Cerebellar nuclear complex (tissue), 1 donor: ENCODE data around the gene CCNI.

ENCODE experiments used
- DNase-seq, 2 experiments: peaks; one replicate each; lab custom pipeline; 2025; lab: John Stamatoyannopoulos, UW

CCNI gene

DNA sequence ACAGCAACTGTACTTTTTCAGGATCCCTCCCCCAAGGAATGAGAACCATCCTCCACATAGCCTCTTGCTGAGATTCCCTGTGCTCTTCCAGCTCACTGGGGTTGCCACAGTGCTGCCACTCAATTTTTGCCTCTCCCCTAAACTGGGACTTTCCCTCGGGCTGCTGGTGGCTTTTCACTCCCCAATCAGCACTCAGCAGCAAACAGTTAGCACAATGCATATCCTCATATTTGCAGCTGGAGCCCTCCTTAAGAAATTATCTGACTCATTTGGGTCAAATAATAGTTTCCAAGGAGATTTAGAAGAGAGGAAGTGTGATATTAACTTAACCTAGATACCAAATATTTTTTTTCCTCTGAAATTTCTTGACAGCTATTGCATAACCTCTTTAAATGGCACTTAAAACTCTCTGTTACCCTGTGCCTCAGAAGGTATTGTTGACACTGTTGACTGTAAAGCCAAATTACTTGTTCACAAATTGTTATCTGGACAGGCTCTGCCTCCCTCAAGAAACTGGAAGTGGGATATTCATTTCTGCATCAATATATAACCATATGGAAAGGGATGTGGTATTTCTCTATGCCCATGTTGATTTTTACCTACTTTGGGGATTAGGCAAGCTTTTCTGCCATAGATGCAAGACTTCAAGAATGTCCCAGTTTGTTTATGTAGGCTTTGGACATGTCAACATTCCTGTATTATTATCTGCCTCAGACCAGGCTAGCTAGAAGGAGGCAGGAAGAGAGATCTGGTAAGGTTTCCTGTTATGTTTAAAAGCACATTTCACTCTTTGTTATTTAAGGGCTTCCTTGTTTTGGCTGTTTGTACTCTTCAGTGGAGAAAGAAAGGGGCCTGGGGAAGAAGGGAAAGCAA is 68.2 kb downstream of the CCNI start:
- no peak for DNase-seq

DNA sequence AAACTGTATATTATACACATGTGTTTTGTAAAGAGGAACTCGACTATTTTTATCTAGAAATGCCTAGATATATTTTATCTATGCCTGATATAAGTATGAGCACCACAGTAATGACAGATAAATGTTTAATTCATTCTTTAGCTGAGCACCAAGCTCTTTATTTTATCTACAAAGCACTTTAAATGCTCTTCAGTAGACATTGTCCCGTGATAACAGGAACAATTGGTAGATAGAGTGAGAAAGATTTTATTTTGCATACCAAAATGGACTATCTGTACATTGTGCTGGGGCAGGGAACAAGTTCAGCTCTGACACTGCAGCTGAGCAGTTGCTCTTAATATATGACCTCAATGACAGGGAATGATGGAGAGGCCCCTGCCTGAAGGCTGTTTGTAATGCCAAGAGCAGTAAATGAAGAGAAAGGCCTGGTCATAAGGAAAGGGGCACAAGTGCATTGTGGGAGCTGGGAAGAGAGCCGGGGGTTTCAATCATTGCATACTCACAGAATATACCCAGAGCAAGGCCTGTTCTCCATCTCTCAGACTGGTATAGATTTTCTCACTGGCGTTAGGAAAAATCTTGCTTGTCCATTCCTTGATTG is 68.9 kb downstream of the CCNI start:
- no peak for DNase-seq

GRCh38 chr4:77003400-77003799 is 72.4 kb downstream of the CCNI start:
- no peak for DNase-seq

DNA sequence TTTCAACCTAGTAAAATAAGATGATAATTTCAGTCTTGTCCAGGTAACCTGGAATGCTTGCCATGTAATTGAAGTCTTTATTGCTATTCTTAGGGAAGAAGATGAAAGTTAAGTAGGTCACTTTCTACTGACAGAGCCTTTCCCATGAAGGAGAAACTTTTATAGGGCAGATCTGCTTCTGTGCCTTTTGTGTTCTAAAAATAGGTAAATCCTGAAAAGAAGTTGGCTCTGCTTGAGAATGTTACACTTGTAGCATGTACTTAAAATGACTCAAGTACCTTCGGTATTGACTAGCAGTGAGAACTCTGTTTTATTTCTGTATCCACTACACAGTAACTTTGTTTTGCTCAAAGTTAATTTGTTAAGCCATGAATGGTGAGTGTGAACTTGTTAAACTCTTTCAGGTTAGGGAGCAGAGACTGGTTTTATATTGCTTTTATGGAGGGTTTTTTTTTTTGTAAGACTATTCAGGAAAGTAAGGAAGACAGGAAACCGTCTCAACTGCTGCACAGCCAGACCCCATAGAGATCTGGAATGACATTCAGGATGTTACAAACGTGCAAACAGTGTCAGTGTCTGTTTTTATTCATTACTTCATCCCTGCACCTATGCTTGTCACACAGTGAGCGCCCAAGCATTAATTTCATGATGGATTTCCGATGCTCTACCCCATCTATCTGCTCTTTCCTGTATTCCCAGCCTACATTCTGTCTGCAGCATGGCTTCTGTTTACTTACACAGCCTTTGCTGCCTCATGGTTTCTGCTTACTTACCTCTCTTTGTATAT is 73.3 kb downstream of the CCNI start:
- DNase-seq, result no peak

DNA sequence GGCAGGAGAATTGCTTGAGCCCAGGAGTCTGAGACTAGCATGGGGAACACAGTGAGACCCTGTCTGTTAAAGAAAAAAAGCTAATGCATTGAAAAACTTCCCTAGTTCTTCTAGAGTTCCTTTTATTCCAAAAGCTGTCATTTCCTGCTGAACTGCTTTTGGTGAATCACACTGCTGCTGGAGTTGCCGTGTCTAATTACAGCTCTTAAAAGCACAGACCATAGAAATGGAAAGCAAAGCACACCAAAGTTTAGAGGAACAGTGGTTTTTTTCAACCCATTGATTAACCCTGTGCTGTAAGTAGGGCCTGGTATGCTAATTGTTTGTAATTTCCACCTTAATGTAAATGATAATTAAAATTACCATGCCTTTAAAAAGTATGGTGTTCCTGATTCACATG is 73.9 kb downstream of the CCNI start:
- DNase-seq, result no peak

DNA sequence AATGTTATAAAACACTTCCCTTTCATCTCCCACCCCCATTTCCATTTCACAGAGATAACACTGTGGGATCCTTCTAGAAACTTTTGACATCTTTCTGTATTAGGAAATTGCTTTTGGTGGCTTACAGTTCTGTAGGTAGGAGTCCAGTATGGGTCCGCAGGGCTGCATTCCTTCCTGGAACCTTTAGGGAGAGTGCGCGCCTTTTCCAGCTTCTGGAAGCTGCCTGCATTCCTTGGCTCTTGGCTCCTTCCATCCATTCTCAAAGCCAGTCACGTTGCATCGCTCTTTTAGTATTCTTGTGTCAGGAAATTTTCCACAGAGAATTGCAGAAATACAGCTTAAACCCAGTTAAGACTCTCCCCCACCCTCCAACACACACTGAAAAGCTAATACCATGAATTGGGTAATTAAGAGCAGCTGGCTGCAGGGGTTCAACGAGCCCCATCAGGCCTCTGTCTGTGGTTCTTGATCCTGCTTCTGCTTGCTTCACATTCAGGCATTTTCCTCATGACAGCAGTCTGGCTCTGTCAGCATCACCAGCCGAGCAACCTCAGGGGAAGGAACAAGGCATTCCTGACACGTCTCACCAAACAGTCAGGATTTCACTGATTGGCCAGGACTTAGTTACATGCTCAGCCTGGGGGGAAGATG is 77.4 kb downstream of the CCNI start:
- no peak for DNase-seq

- DNase-seq, result no peak
Observed at GRCh38 chr4:76997532-76997931, 78.3 kb downstream of the CCNI start.
